Measurements from ENCODE around the gene NR1H4. TPM values are rescaled to one million over a fixed set of nuclear protein-coding genes. Genes with fewer than 3 reads are reported as not detected.

Gene NR1H4
- total and polyA plus RNA-seq, 2 of the 13 experiments (the other 11 are each of a cell fraction or from before 2014, with no cell fraction given), result 27.3 to 114 TPM

DNA sequence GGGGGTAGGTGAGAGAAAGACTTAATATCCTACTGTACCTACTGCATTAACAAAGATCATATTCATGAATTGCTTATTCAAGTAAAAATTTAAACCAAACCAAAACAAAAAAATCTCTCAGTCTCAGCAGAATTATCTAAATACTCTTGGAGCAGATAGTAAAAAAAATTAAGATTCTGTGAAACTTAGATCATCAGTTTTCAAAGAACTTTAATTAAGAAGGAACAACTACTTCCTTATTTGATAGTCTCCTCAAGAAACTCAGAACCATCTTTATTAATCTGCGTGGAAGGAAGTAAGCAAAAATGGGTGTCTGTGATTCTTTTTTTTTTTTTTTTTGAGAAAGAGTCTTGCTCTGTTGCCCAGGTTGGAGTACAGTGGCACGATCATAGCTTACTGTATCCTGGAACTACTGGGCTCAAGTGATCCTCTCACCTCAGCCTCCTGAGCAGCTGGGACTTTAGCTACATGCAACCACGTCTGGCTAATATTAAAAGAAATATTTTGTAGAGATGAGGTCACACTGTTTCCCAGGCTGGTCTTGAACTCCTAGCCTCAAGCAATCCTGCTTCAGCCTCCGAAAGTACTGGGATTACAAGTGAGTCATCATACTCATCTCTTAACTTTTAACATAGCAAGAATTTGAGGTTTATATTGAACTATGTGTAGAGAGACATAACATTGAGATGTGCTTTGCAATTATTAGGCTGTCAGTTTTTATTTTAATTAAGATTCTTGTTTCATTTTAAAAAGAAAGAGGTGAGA, 137.2 kb downstream of the NR1H4 start:
- no TSS peak for BruUV-seq (replicated peaks)
- no peak overlapping the region for H3K9ac ChIP-seq (ENCODE audit: insufficient read depth, low read depth, low read length)
- H3K4me3 ChIP-seq (replicated peaks in 1 of 3; ENCODE audit: insufficient read depth in 1 of 3, low read depth in 2 of 3, low read length in 3 of 3), result no peak overlapping the region
- whole genome bisulfite sequencing (ENCODE audit: low lambda C conversion rate), result 94% methylated on average over 4 of the region's 4 CpGs
- no peak overlapping the region for H3K4me2 ChIP-seq (ENCODE audit: low read depth, low read length)
- no peak for TF ChIP-seq ZNF558 (CRISPR knock-in tag; IDR thresholded peaks at IDR 0.05; ENCODE audit: borderline replicate concordance)
- TF ChIP-seq, protein P1, sequence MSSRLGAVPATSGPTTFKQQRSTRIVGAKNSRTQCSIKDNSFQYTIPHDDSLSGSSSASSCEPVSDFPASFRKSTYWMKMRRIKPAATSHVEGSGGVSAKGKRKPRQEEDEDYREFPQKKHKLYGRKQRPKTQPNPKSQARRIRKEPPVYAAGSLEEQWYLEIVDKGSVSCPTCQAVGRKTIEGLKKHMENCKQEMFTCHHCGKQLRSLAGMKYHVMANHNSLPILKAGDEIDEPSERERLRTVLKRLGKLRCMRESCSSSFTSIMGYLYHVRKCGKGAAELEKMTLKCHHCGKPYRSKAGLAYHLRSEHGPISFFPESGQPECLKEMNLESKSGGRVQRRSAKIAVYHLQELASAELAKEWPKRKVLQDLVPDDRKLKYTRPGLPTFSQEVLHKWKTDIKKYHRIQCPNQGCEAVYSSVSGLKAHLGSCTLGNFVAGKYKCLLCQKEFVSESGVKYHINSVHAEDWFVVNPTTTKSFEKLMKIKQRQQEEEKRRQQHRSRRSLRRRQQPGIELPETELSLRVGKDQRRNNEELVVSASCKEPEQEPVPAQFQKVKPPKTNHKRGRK (CRISPR knock-in tag; IDR thresholded peaks at IDR 0.05), result no peak
- TF ChIP-seq, protein P2, sequence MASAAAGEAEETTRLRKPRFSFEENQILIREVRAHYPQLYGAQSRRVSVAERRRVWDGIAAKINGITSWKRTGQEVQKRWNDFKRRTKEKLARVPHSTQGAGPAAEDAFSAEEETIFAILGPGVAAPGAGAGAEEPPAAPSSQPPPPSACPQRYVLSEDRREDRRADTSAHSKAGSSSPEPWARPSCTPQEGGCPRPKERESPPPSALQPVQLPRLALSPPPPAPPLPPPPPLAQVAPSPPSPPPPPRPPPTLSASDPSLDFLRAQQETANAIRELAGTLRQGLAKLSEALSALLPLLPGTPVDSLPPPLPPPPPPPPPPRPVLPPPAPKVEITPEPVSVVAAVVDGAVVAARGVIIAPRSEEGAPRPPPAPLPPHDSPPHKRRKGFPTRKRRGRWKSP (CRISPR knock-in tag; IDR thresholded peaks at IDR 0.05), result no peak
- TF ChIP-seq, protein P3, sequence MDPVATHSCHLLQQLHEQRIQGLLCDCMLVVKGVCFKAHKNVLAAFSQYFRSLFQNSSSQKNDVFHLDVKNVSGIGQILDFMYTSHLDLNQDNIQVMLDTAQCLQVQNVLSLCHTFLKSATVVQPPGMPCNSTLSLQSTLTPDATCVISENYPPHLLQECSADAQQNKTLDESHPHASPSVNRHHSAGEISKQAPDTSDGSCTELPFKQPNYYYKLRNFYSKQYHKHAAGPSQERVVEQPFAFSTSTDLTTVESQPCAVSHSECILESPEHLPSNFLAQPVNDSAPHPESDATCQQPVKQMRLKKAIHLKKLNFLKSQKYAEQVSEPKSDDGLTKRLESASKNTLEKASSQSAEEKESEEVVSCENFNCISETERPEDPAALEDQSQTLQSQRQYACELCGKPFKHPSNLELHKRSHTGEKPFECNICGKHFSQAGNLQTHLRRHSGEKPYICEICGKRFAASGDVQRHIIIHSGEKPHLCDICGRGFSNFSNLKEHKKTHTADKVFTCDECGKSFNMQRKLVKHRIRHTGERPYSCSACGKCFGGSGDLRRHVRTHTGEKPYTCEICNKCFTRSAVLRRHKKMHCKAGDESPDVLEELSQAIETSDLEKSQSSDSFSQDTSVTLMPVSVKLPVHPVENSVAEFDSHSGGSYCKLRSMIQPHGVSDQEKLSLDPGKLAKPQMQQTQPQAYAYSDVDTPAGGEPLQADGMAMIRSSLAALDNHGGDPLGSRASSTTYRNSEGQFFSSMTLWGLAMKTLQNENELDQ (CRISPR knock-in tag; IDR thresholded peaks at IDR 0.05; ENCODE audit: borderline replicate concordance), result no peak
- no peak for TF ChIP-seq ZNF530 (CRISPR knock-in tag; IDR thresholded peaks at IDR 0.05; ENCODE audit: low read depth)
- no peak for TF ChIP-seq ZNF629 (CRISPR knock-in tag; conservative IDR thresholded peaks at IDR 0.05)
- TF ChIP-seq NFE2 (CRISPR knock-in tag; IDR thresholded peaks at IDR 0.05), result no peak
- FAIRE-seq (no peak), DNase-seq (ENCODE audit: low spot score) (no peak), ATAC-seq (no peak)
- H3K27ac ChIP-seq (ENCODE audit: extremely low read length, insufficient read depth, low read length), result no peak overlapping the region
- no peaks in the 10 kb centered on the region for H3K4me1 ChIP-seq (ENCODE audit: insufficient read depth, low read length)
- no peaks in the 10 kb centered on the region for H4K20me1 ChIP-seq (ENCODE audit: insufficient read depth, low read length)
- H3K27me3 ChIP-seq (ENCODE audit: control insufficient read depth in 1 of 2, insufficient read depth in 2 of 2, low read length in 2 of 2), result no peaks in the 10 kb centered on the region
- no peak overlapping the region for H2AFZ ChIP-seq (ENCODE audit: low read length)
- no peaks in the 10 kb centered on the region for H3K79me2 ChIP-seq (ENCODE audit: insufficient read depth, low read length)
- intact Hi-C loops (cut with micrococcal nuclease; ENCODE audit: unreplicated experiment), result no loop called here
- in situ Hi-C loops (cut with HindIII; ENCODE audit: extremely low pct_ligation_motif_present, low pct_unique_long_range_greater_than_20kb), result no loop called here
- POLR2A ChIA-PET, result no interaction called here
- CTCF ChIA-PET (ENCODE audit: low intra/inter-chr PET ratio, low total read pairs), result no interaction called here
- H3K9me3 ChIP-seq (ENCODE audit: low read length), result no peaks in the 10 kb centered on the region
- H3K36me3 ChIP-seq (replicated peaks in 1 of 2; ENCODE audit: control insufficient read depth in 1 of 2, insufficient read depth in 2 of 2, low read length in 2 of 2), result peaks cover 5 to 34% of the 10 kb centered on the region in 2 experiments; a peak in 4 of 5 replicates
